HG03442 (cell line): ENCODE measurements around the gene KLHL25.

Experiments used
- ATAC-seq: cut with Tn5 transposase; IDR thresholded peaks from one replicate; pipeline ENCODE4 v1.9.1; 2021; ENCODE audit warnings: mild to moderate bottlenecking, moderate library complexity; ENCODE audit not compliant: unreplicated experiment

Gene KLHL25

GRCh38 chr15:85777250-85778106, 17.2 kb downstream of the KLHL25 start:
- ATAC-seq: no peak

GRCh38 chr15:85773970-85774369, 20.8 kb downstream of the KLHL25 start:
- no peak for ATAC-seq

GRCh38 chr15:85773249-85773648, 21.5 kb downstream of the KLHL25 start:
- no peak for ATAC-seq

GRCh38 chr15:85772668-85773067, 22.1 kb downstream of the KLHL25 start:
- no peak for ATAC-seq

GRCh38 chr15:85771781-85772445, 22.8 kb downstream of the KLHL25 start:
- no peak for ATAC-seq

- no peak for ATAC-seq
Observed at GRCh38 chr15:85771271-85771670, 23.5 kb downstream of the KLHL25 start.

- ATAC-seq: no peak
Observed at GRCh38 chr15:85770096-85771041, 24.4 kb downstream of the KLHL25 start.

GRCh38 chr15:85769182-85769900, 25.4 kb downstream of the KLHL25 start:
- no peak for ATAC-seq

GRCh38 chr15:85768595-85769168, 26.0 kb downstream of the KLHL25 start:
- ATAC-seq: no peak

GRCh38 chr15:85767785-85768529, 26.8 kb downstream of the KLHL25 start:
- no peak for ATAC-seq

GRCh38 chr15:85766001-85766831, 28.5 kb downstream of the KLHL25 start:
- ATAC-seq: no peak

- no peak for ATAC-seq
Observed at GRCh38 chr15:85764649-85765277, 30.0 kb downstream of the KLHL25 start.

- ATAC-seq: no peak
Observed at GRCh38 chr15:85763673-85764633, 30.8 kb downstream of the KLHL25 start.

GRCh38 chr15:85763157-85763556, 31.6 kb downstream of the KLHL25 start:
- ATAC-seq: no peak

GRCh38 chr15:85762756-85763127, 32.0 kb downstream of the KLHL25 start:
- ATAC-seq: no peak

GRCh38 chr15:85762039-85762755, 32.5 kb downstream of the KLHL25 start:
- ATAC-seq: no peak
